ENCODE data around the gene ADAM22. TPM values are rescaled to one million over a fixed set of nuclear protein-coding genes. Genes with fewer than 3 reads are reported as not detected.

Gene ADAM22
- total and polyA plus RNA-seq, 2 experiments from 2014 or later, result 1.1 to 5.8 TPM

DNA sequence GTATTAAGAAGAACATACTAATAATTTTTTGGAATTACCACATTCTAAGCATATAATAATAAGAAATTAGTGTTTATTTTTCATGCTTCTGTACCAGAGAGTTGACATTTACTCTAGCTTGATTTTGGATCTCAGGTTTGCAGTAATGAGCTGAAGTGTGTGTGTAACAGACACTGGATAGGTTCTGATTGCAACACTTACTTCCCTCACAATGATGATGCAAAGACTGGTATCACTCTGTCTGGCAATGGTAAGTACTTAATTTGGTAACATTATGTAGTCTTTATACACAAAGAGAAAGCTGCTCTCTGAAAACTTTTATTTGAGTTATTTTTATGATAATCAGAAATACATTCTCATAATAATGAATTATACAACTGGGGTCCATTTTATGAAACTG is 231.6 kb downstream of the ADAM22 start:
- Histone ChIP-seq H3K27ac (no peak overlapping the region), H3K27me3 (no peaks in the 10 kb centered on the region), H3K9me3 (ENCODE audit: low read depth) (no peaks in the 10 kb centered on the region), H3K36me3 (no peaks in the 10 kb centered on the region), H3K4me3 (no peak overlapping the region), H3K4me1 (ENCODE audit: low read depth) (no peaks in the 10 kb centered on the region)
- no peak for TF ChIP-seq CTCF (IDR thresholded peaks at IDR 0.05; ENCODE audit: low read depth, low read length)
- peak in 1 of 2 donors; percentile 18 for DNase-seq (ENCODE audit: low read depth in 1 of 2, low spot score in 1 of 2)

- Histone ChIP-seq H3K4me3 (no peak overlapping the region), H3K4me1 (ENCODE audit: low read depth) (no peaks in the 10 kb centered on the region), H3K36me3 (no peaks in the 10 kb centered on the region), H3K9me3 (ENCODE audit: low read depth) (no peaks in the 10 kb centered on the region), H3K27me3 (no peaks in the 10 kb centered on the region), H3K27ac (no peak overlapping the region)
- DNase-seq (ENCODE audit: low read depth in 1 of 2, low spot score in 1 of 2), result no peak
- no peak for TF ChIP-seq CTCF (IDR thresholded peaks at IDR 0.05; ENCODE audit: low read depth, low read length)
These were observed 233.2 kb downstream of the ADAM22 start for GRCh38 chr7:88167223-88167622.

GRCh38 chr7:88167721-88168120 is 233.7 kb downstream of the ADAM22 start:
- Histone ChIP-seq H3K27me3 (no peaks in the 10 kb centered on the region), H3K4me1 (ENCODE audit: low read depth) (no peaks in the 10 kb centered on the region), H3K9me3 (ENCODE audit: low read depth) (no peaks in the 10 kb centered on the region), H3K36me3 (no peaks in the 10 kb centered on the region), H3K4me3 (no peak overlapping the region), H3K27ac (no peak overlapping the region)
- TF ChIP-seq CTCF (IDR thresholded peaks at IDR 0.05; ENCODE audit: low read depth, low read length), result no peak
- DNase-seq (ENCODE audit: low read depth in 1 of 2, low spot score in 1 of 2), result no peak

GRCh38 chr7:88169717-88170320 is 235.8 kb downstream of the ADAM22 start:
- peak; percentile 21 to 38 for DNase-seq (ENCODE audit: low read depth in 1 of 2, low spot score in 1 of 2)
- Histone ChIP-seq H3K4me3 (no peak overlapping the region), H3K36me3 (no peaks in the 10 kb centered on the region), H3K27me3 (no peaks in the 10 kb centered on the region), H3K4me1 (ENCODE audit: low read depth) (no peaks in the 10 kb centered on the region), H3K9me3 (ENCODE audit: low read depth) (no peaks in the 10 kb centered on the region), H3K27ac (no peak overlapping the region)
- TF ChIP-seq CTCF (IDR thresholded peaks at IDR 0.05; ENCODE audit: low read depth, low read length), result peak; percentile 61

DNA sequence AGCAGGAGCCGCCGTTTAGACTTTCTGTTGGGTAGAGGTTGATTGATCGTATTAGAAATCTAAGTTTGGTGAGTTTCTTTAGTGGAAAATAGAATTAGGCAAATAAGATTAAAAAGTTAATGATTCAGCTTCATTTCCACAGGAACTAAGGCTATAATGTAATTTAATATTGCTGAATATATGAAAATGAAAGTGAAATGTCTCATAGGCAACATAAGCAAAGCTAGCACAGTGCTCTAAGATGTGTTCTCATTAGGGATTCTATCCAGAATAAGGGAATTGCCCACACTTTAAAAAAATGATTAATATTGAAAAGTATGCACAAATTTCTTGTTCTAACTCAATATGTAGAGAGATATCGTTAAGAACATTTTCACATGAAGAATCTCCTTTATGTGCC is 238.8 kb downstream of the ADAM22 start:
- TF ChIP-seq CTCF (IDR thresholded peaks at IDR 0.05; ENCODE audit: low read depth, low read length), result no peak

More for the DNA sequence above, 238.8 kb downstream of the ADAM22 start:
- DNase-seq (ENCODE audit: low read depth in 1 of 2, low spot score in 1 of 2), result no peak
- Histone ChIP-seq H3K4me3 (no peak overlapping the region), H3K27me3 (no peaks in the 10 kb centered on the region), H3K36me3 (no peaks in the 10 kb centered on the region), H3K27ac (no peak overlapping the region), H3K9me3 (ENCODE audit: low read depth) (no peaks in the 10 kb centered on the region), H3K4me1 (ENCODE audit: low read depth) (no peaks in the 10 kb centered on the region)
